GM13976 (cell line): ENCODE results near the gene SEMA7A.

Experiments
- DNase-seq: peaks from one replicate; pipeline ENCODE4 v3.0.0; 2012; ENCODE audit warnings: low spot score
- in situ Hi-C: fragments of 300-500 bp; cut with MboI; formaldehyde crosslinking; loops from one replicate; pipeline ENCODE4 v1.12.0; 2022; ENCODE audit warnings: low sequenced_read_pairs, mixed read lengths, inconsistent platforms; ENCODE audit not compliant: unreplicated experiment
- TF ChIP-seq, protein P1 (sequence below): IDR thresholded peaks from 2 replicates; pipeline ENCODE4 v1.5.1; 2012; ENCODE audit warnings: borderline replicate concordance, mild to moderate bottlenecking; ENCODE audit not compliant: insufficient read depth; ENCODE audit errors: extremely low read depth, missing control alignments, control extremely low read depth

SEMA7A gene

DNA sequence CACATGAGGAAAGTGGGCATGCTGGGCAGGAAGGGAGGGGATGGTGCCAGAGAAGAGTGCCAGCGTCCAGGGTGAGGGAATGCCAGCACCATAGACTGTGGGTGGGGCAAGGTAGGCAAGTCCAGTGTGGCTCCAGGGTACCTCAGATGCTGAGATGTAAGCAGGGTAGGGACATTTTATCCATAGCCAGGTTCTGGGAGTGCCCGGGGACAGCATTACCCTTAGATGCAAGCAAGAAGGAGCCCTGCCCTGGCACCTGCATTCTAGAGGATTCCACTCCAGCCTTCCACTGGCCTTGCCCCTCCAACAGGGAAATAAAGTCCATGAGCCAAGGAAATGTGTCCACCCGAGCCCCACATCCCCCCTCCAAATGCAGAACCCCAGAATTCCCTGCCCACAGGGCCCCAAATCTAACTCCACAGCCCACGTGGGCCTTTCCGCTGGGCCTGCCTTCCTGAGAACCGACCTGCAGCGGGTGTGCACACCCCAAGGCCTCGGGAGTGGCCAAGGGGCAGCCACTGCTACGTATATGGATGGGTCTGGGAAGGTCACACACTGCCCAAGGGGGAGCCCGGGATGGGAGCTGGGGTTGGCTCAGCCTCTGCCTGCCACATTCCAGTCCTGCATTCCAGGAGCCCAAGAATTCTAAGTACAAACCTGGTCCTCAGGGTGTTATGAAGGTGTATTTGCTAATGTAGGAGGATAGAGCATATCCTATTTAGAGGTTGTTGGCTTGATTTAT lies 46.0 kb downstream of the SEMA7A start:
- TF ChIP-seq, protein P1, sequence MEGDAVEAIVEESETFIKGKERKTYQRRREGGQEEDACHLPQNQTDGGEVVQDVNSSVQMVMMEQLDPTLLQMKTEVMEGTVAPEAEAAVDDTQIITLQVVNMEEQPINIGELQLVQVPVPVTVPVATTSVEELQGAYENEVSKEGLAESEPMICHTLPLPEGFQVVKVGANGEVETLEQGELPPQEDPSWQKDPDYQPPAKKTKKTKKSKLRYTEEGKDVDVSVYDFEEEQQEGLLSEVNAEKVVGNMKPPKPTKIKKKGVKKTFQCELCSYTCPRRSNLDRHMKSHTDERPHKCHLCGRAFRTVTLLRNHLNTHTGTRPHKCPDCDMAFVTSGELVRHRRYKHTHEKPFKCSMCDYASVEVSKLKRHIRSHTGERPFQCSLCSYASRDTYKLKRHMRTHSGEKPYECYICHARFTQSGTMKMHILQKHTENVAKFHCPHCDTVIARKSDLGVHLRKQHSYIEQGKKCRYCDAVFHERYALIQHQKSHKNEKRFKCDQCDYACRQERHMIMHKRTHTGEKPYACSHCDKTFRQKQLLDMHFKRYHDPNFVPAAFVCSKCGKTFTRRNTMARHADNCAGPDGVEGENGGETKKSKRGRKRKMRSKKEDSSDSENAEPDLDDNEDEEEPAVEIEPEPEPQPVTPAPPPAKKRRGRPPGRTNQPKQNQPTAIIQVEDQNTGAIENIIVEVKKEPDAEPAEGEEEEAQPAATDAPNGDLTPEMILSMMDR, result no peak
- in situ Hi-C loops, result no loop called here
- DNase-seq, result no peak

DNA sequence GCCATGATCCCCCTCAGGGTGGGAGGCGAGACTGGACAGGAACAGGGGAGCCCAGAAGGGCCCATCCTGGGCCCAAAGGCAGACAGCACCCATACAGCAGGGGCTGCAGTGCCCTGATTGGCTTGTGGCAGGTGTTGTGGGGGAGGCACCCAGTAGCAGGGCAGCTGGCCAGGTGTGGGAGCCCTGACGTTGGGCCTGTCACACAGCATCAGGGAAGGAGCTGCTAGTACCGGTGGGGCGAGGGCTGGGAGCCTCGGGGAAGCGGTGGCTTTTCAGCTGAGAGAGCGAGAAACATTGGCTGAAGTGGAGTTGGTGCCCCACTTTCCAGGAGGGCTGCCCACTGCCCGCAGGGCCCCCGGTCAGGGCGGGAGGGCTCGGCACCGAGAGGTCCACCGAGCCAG lies 46.6 kb downstream of the SEMA7A start:
- TF ChIP-seq, protein P1, result no peak
- no peak for DNase-seq
- in situ Hi-C loops, result no loop called here

DNA sequence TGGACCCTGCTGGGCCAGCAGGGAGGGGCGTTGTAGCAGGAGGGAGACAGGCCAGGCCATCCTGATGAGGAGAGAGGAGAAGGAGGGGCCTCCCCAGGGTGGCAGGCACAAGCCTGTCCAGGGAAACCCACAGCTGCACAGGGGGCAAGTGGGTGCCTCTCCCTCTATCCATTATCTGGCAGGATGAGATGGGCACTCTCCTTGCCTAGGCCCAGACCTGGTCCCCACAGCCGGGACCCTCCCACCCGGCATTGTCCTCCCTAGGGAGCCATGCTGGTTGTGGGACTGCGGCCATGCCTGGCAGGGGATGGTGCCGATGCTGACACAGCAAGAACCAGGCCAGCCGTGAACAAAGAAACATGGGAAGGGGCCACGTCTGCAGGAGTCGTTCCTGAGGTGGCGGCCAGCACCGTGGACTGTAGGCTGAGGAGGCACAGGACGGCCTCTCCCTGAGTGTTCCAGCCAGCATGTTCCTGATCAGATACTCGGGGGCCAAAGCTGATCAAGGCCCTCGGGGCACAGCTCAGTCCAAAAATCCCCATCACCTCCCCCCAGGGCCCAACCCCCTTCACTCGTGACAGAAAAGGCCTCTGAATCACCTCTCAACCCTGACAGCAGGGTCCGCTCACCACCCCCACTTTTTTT lies 47.1 kb downstream of the SEMA7A start:
- no peak for DNase-seq
- TF ChIP-seq, protein P1, result no peak
- in situ Hi-C loops, result no loop called here

DNA sequence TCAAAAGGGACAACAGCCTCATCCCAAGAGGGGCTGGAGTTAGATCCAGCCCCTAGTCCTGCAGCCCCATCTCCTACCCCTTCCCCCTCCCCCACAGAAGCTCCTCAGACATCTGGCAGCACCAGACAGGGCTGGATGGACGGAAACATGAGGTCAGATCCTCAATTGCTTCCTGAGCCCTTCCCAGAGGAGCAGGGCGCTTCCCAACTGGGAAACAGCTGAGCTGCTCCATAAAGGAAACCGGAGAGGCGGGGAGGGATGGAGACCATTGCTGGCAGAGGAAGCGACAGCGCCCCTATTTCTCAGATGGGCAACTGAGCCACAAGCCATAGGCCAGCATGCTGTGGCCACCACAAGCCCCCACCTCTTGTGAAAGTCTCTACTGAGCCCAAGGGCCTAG lies 48.0 kb downstream of the SEMA7A start:
- no peak for DNase-seq
- TF ChIP-seq, protein P1, result no peak
- in situ Hi-C loops, result no loop called here

DNA sequence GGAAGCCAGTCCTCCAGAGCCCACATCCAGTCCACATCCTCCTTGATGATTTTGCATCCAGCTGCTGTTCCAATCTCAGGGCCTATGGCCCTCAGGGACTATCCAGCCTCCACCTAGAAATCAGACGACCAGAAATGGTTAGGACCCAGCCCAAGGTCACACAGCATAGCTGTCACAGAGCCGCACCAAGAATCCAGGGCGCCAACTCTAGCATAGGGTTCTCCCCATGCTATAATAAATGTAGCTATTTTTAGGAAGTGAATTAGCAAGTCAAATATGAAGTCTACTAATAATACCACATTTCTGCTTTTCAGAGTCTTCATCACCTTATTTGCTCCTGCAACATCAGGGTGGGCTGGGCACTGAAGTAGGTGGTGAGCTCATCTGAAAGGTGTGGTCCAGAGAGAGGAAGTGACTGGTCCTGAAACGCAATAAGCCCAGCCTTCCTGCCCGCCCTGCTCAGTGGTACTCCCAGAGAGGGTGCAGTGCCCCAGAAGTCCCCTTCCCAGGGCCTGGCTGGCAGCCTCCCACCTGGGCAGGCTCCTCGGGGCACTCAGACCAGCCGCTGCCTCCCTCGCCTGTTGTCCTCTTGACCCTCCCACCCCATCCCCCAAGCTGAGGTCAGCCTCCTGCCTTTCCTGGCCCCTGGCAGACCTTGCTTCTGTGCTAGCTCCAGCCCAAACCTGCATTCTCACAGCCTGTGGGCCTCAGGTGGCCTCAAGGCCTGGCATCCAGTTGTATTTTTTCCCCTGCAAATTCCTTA lies 48.7 kb downstream of the SEMA7A start:
- peak; percentile 88 for DNase-seq
- TF ChIP-seq, protein P1, result no peak
- in situ Hi-C loops, result loop anchor here (5.0 kb wide), 1 partner anchor 52 kb away; no protein-coding TSS in a partner anchor

DNA sequence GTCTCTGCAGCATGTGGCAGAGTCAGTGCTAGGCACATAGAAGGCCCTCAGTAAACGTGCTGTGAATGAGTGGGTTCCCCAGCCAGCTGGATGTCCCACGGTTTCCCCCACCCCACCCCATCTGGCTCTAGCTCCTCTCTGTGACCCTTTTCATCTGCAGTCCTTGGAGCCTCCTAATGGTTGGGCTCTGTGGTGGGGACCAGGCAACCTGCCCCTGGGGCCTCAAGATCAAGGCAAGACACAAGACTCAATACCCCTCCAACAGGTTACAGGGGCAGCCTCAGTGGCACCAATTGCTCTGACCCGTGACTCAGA lies 49.2 kb downstream of the SEMA7A start:
- in situ Hi-C loops, result loop anchor here (5.0 kb wide), 1 partner anchor 53 kb away; no protein-coding TSS in a partner anchor
- TF ChIP-seq, protein P1, result no peak
- no peak for DNase-seq
